ENCODE data around the gene NRXN2.

NRXN2 gene

GRCh38 chr11:64621283-64622019 lies 101.5 kb downstream of the NRXN2 start:
- FAIRE-seq: no peak

- FAIRE-seq: no peak
Observed at GRCh38 chr11:64620381-64620971, 102.5 kb downstream of the NRXN2 start.

- FAIRE-seq: no peak
Observed at GRCh38 chr11:64619811-64620380, 103.1 kb downstream of the NRXN2 start.

- no peak for FAIRE-seq
Observed at GRCh38 chr11:64619196-64619595, 103.8 kb downstream of the NRXN2 start.

- no peak for FAIRE-seq
Observed at GRCh38 chr11:64616817-64617216, 106.2 kb downstream of the NRXN2 start.

- no peak for FAIRE-seq
Observed at GRCh38 chr11:64614917-64615316, 108.1 kb downstream of the NRXN2 start.

GRCh38 chr11:64613648-64614047 lies 109.3 kb downstream of the NRXN2 start:
- no peak for FAIRE-seq

- FAIRE-seq: no peak
Observed at GRCh38 chr11:64611869-64612646, 110.9 kb downstream of the NRXN2 start.

- no peak for FAIRE-seq
Observed at GRCh38 chr11:64611176-64611575, 111.8 kb downstream of the NRXN2 start.

- no peak for FAIRE-seq
Observed at GRCh38 chr11:64610596-64610995, 112.4 kb downstream of the NRXN2 start.

- FAIRE-seq: no peak
Observed at GRCh38 chr11:64609436-64610047, 113.5 kb downstream of the NRXN2 start.

- FAIRE-seq: no peak
Observed at GRCh38 chr11:64608636-64609035, 114.4 kb downstream of the NRXN2 start.

- no peak for FAIRE-seq
Observed at GRCh38 chr11:64608046-64608445, 115.0 kb downstream of the NRXN2 start.

GRCh38 chr11:64607381-64607985 lies 115.5 kb downstream of the NRXN2 start:
- no peak for FAIRE-seq

GRCh38 chr11:64606796-64607380 lies 116.1 kb downstream of the NRXN2 start:
- FAIRE-seq: no peak

- no peak for FAIRE-seq
Observed at GRCh38 chr11:64605656-64606585, 117.1 kb downstream of the NRXN2 start.

- FAIRE-seq: no peak
Observed at GRCh38 chr11:64605244-64605560, 117.8 kb downstream of the NRXN2 start.

- no peak for FAIRE-seq
Observed at GRCh38 chr11:64604458-64605243, 118.3 kb downstream of the NRXN2 start.

GRCh38 chr11:64603411-64604110 lies 119.4 kb downstream of the NRXN2 start:
- FAIRE-seq: no peak

Measured in G401.6 (cell line).